ENCODE data around the gene LENEP.

LENEP gene

GRCh38 chr1:155008015-155008941 is 14.9 kb downstream of the LENEP start:
- H3K27me3 ChIP-seq (ENCODE audit: insufficient read depth, low read length): no peaks in the 10 kb centered on the region
- H3K9ac ChIP-seq (ENCODE audit: low read depth, low read length): no peak overlapping the region
- peak overlapping the region; percentile 49; the same call in 1 of the 2 replicates for H3K27ac ChIP-seq (ENCODE audit: low read depth, low read length)
- 73% methylated on average over 11 of the region's 16 CpGs for WGBS
- H3K36me3 ChIP-seq (ENCODE audit: insufficient read depth, low read length): no peaks in the 10 kb centered on the region
- H3K9me3 ChIP-seq (ENCODE audit: insufficient read depth, low read depth, low read length): no peaks in the 10 kb centered on the region
- peak overlapping the region; percentile 28; the same call in 1 of the 2 replicates for H3K4me3 ChIP-seq (ENCODE audit: low read length)
- H3K4me1 ChIP-seq (ENCODE audit: insufficient read depth, low read length): peaks cover 26% of the 10 kb centered on the region

- H3K4me3 ChIP-seq (ENCODE audit: low read length): no peak overlapping the region; the same call in 1 of the 2 replicates
- no peak overlapping the region for H3K9ac ChIP-seq (ENCODE audit: low read depth, low read length)
- no peaks in the 10 kb centered on the region for H3K9me3 ChIP-seq (ENCODE audit: insufficient read depth, low read depth, low read length)
- WGBS: 94% methylated on average over 12 of the region's 12 CpGs
- no peaks in the 10 kb centered on the region for H3K27me3 ChIP-seq (ENCODE audit: insufficient read depth, low read length)
- peaks cover 24% of the 10 kb centered on the region for H3K4me1 ChIP-seq (ENCODE audit: insufficient read depth, low read length)
- no peak overlapping the region for H3K27ac ChIP-seq (ENCODE audit: low read depth, low read length)
- H3K36me3 ChIP-seq (ENCODE audit: insufficient read depth, low read length): peaks cover 4% of the 10 kb centered on the region
These were observed 15.9 kb downstream of the LENEP start for GRCh38 chr1:155009221-155009711.

GRCh38 chr1:155009742-155010141 is 16.4 kb downstream of the LENEP start:
- Histone ChIP-seq H3K27ac (ENCODE audit: low read depth, low read length) (no peak overlapping the region), H3K4me3 (ENCODE audit: low read length) (no peak overlapping the region), H3K4me1 (ENCODE audit: insufficient read depth, low read length) (peaks cover 19% of the 10 kb centered on the region), H3K36me3 (ENCODE audit: insufficient read depth, low read length) (peaks cover 9% of the 10 kb centered on the region), H3K27me3 (ENCODE audit: insufficient read depth, low read length) (no peaks in the 10 kb centered on the region), H3K9me3 (ENCODE audit: insufficient read depth, low read depth, low read length) (no peaks in the 10 kb centered on the region), H3K9ac (ENCODE audit: low read depth, low read length) (no peak overlapping the region)
- WGBS: 88% methylated on average over 3 of the region's 5 CpGs

- H3K4me3 ChIP-seq (ENCODE audit: low read length): no peak overlapping the region
- no peak overlapping the region for H3K27ac ChIP-seq (ENCODE audit: low read depth, low read length)
- no peaks in the 10 kb centered on the region for H3K27me3 ChIP-seq (ENCODE audit: insufficient read depth, low read length)
- H3K36me3 ChIP-seq (ENCODE audit: insufficient read depth, low read length): peaks cover 15% of the 10 kb centered on the region
- WGBS: 74% methylated on average over 4 of the region's 11 CpGs
- no peak overlapping the region for H3K9ac ChIP-seq (ENCODE audit: low read depth, low read length)
- no peaks in the 10 kb centered on the region for H3K9me3 ChIP-seq (ENCODE audit: insufficient read depth, low read depth, low read length)
- peaks cover 17% of the 10 kb centered on the region for H3K4me1 ChIP-seq (ENCODE audit: insufficient read depth, low read length)
These were observed 17.0 kb downstream of the LENEP start for GRCh38 chr1:155010211-155010918.

- H3K4me1 ChIP-seq (ENCODE audit: insufficient read depth, low read length): peaks cover 17% of the 10 kb centered on the region
- H3K36me3 ChIP-seq (ENCODE audit: insufficient read depth, low read length): peaks cover 21% of the 10 kb centered on the region
- H3K27me3 ChIP-seq (ENCODE audit: insufficient read depth, low read length): no peaks in the 10 kb centered on the region
- H3K4me3 ChIP-seq (ENCODE audit: low read length): no peak overlapping the region
- H3K9me3 ChIP-seq (ENCODE audit: insufficient read depth, low read depth, low read length): no peaks in the 10 kb centered on the region
- no peak overlapping the region for H3K9ac ChIP-seq (ENCODE audit: low read depth, low read length)
- 88% methylated on average over 3 of the region's 5 CpGs for WGBS
- H3K27ac ChIP-seq (ENCODE audit: low read depth, low read length): no peak overlapping the region
These were observed 17.6 kb downstream of the LENEP start for GRCh38 chr1:155011004-155011416.

- peaks cover 25% of the 10 kb centered on the region for H3K36me3 ChIP-seq (ENCODE audit: insufficient read depth, low read length)
- no peak overlapping the region for H3K4me3 ChIP-seq (ENCODE audit: low read length)
- H3K4me1 ChIP-seq (ENCODE audit: insufficient read depth, low read length): peaks cover 19% of the 10 kb centered on the region
- H3K9me3 ChIP-seq (ENCODE audit: insufficient read depth, low read depth, low read length): no peaks in the 10 kb centered on the region
- no peak overlapping the region for H3K27ac ChIP-seq (ENCODE audit: low read depth, low read length)
- H3K9ac ChIP-seq (ENCODE audit: low read depth, low read length): no peak overlapping the region
- WGBS: 100% methylated on average over 2 of the region's 6 CpGs
- no peaks in the 10 kb centered on the region for H3K27me3 ChIP-seq (ENCODE audit: insufficient read depth, low read length)
These were observed 18.1 kb downstream of the LENEP start for GRCh38 chr1:155011437-155012025.

GRCh38 chr1:155012026-155012546 is 18.7 kb downstream of the LENEP start:
- peak overlapping the region; percentile 22; the same call in 1 of the 2 replicates for H3K4me3 ChIP-seq (ENCODE audit: low read length)
- H3K27me3 ChIP-seq (ENCODE audit: insufficient read depth, low read length): no peaks in the 10 kb centered on the region
- H3K9me3 ChIP-seq (ENCODE audit: insufficient read depth, low read depth, low read length): no peaks in the 10 kb centered on the region
- peaks cover 24% of the 10 kb centered on the region for H3K4me1 ChIP-seq (ENCODE audit: insufficient read depth, low read length)
- peak overlapping the region; percentile 58 for H3K27ac ChIP-seq (ENCODE audit: low read depth, low read length)
- no peak overlapping the region for H3K9ac ChIP-seq (ENCODE audit: low read depth, low read length)
- 16% methylated on average over 9 of the region's 9 CpGs for WGBS
- H3K36me3 ChIP-seq (ENCODE audit: insufficient read depth, low read length): peaks cover 25% of the 10 kb centered on the region

GRCh38 chr1:155012776-155013602 is 19.6 kb downstream of the LENEP start:
- Histone ChIP-seq H3K27ac (ENCODE audit: low read depth, low read length) (no peak overlapping the region), H3K4me1 (ENCODE audit: insufficient read depth, low read length) (peaks cover 28% of the 10 kb centered on the region), H3K9me3 (ENCODE audit: insufficient read depth, low read depth, low read length) (no peaks in the 10 kb centered on the region), H3K36me3 (ENCODE audit: insufficient read depth, low read length) (peaks cover 25% of the 10 kb centered on the region), H3K4me3 (ENCODE audit: low read length) (no peak overlapping the region), H3K27me3 (ENCODE audit: insufficient read depth, low read length) (no peaks in the 10 kb centered on the region), H3K9ac (ENCODE audit: low read depth, low read length) (no peak overlapping the region)
- 98% methylated on average over 3 of the region's 3 CpGs for WGBS

- H3K4me1 ChIP-seq (ENCODE audit: insufficient read depth, low read length): peaks cover 27% of the 10 kb centered on the region
- H3K36me3 ChIP-seq (ENCODE audit: insufficient read depth, low read length): peaks cover 25% of the 10 kb centered on the region
- WGBS: 77% methylated on average over 8 of the region's 8 CpGs
- no peak overlapping the region for H3K9ac ChIP-seq (ENCODE audit: low read depth, low read length)
- no peak overlapping the region for H3K4me3 ChIP-seq (ENCODE audit: low read length)
- H3K27ac ChIP-seq (ENCODE audit: low read depth, low read length): no peak overlapping the region
- H3K9me3 ChIP-seq (ENCODE audit: insufficient read depth, low read depth, low read length): no peaks in the 10 kb centered on the region
- no peaks in the 10 kb centered on the region for H3K27me3 ChIP-seq (ENCODE audit: insufficient read depth, low read length)
These were observed 20.2 kb downstream of the LENEP start for GRCh38 chr1:155013632-155014031.

All from HUES64 (cell line).